ENCODE results near the gene ZRANB1.

Gene ZRANB1

GRCh38 chr10:124996127-124996853, 54.4 kb downstream of the ZRANB1 start:
- no peak for DNase-seq

- no peak for DNase-seq
Measured at GRCh38 chr10:124996854-124997215, 54.9 kb downstream of the ZRANB1 start.

DNA sequence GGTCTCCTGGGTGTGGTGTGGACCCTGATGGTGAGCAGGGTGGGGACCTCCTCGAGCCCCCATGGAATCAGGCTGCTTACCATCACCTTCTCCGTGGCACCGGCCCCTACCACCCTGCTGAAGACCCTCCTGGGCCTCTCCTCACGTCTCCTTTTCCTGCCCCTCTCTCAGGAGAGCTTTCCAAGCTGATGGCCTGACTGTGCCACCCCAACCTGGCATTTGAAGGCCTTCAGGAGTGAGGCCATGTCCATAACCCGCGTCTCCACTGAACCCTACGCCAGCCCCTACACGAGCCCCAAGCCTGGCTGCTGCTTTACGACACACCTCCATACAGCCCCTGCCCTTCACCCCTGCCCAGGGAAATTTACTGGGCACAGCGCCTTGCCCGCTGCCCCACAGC, 55.4 kb downstream of the ZRANB1 start:
- no peak for DNase-seq

DNA sequence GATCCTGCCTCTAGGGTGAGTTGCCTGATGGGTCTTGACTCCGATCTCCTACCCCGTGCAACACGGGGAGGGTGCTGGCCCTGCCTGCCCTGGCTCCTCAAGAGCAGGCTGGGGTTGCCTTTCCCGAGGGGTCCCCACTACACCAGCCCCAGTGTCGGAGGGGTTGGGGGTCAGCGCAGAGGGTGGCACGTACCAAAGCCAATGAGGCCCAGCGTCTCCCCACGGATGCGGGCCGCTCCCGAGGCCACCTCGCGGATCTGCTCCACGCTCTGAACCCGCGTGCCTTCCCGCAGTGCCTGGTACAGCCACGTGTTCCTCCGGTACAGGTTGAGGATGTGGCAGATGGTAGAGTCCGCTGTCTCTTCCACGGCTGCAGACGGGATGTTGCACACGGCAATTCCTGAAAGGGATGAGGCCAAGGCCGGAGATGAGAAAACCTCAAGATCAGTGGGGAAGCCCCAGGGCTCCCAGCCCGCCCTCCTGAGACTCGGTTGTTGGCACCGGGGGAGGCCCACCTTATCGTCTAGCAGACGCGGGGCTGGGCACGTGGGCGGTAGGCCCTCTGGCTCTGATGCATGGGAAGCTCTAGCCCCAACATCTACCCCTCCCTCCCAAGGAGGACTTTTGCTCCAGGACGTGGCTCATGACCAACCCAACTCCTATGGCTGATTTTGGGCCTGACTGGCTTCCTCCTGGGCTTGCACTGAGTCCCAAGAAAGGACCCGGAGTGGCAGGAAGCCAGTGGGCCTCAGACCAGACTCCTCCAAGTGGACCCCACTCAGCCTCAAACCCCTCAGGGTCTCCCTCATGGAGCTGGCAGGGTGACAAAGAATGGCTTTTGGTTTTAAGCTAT, 56.1 kb downstream of the ZRANB1 start:
- DNase-seq: peak; percentile 49

DNA sequence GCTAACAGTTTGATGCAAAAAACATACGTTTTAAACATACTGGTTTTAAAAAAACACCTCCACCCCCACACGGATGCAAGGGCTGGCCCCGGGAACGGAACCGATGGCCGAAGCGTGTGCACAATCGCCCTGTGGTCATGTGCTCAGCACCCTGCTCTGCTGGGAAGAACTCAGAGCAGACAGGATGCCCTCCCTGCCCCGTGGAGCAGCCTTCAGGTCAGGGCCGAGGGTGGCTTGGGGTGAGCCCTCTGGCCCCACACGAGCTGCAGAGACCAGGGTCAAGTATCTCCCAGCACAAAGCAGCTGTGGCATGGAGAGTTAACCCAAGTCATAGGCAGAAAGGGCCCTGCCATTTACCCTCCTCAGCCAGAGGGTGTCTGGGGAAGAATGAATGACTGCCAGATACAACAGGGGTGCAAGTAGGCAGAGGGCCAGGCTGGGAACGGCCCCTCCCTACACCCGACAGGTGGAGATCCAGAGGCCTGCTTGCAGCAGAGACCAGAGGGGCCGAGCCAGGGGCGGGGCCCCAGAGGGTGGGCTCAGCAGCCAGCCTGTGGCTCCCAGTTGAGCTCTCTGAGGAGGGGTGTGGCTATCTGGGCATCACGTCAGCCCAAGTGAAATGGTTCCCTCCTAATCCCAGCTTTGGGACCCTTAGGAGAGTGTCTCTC, 56.8 kb downstream of the ZRANB1 start:
- DNase-seq: no peak

DNA sequence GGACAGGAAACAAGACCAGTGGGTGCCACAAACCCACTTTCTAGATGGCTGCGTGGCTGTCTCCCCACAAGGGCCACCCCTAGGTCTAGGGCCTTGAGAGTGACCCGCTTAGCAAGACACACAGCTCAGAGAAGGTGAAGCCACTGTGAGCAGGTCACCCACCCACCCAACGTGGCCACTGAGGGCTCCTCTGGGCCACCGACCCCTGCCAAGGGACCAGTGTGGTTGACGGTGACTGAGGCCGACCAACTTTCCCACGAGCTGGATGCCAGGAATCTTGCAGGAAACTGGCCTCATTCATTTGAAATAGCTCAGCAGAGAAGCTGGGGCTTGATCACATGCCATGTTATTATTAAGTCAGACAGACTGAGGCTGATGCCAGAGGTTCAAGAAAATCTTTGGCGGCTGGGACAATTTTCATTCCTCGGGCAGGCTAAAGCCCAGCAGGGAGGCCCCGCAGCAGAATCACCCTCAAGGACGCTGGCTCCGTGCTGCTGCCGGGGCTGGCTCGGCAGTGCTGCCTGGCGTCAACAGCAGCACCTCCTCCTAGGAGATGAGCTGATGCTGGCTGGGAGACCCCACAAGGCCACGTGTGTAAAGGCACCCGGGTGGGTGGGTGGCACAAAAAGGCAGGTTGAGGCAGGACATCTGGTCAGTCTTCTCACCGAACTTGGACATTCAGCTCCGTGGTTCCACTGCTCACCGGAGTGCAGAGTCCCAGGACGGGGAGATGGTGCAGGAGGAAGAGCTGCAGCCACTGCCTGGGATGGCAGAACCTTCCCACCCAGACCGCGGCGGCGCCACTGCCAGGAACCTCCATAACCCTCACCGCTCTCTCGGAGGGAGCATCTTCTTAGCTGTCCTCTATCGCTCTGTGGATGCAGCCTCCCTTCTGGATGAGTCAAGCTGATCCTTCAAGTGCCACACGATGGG, 57.8 kb downstream of the ZRANB1 start:
- no peak for DNase-seq

DNA sequence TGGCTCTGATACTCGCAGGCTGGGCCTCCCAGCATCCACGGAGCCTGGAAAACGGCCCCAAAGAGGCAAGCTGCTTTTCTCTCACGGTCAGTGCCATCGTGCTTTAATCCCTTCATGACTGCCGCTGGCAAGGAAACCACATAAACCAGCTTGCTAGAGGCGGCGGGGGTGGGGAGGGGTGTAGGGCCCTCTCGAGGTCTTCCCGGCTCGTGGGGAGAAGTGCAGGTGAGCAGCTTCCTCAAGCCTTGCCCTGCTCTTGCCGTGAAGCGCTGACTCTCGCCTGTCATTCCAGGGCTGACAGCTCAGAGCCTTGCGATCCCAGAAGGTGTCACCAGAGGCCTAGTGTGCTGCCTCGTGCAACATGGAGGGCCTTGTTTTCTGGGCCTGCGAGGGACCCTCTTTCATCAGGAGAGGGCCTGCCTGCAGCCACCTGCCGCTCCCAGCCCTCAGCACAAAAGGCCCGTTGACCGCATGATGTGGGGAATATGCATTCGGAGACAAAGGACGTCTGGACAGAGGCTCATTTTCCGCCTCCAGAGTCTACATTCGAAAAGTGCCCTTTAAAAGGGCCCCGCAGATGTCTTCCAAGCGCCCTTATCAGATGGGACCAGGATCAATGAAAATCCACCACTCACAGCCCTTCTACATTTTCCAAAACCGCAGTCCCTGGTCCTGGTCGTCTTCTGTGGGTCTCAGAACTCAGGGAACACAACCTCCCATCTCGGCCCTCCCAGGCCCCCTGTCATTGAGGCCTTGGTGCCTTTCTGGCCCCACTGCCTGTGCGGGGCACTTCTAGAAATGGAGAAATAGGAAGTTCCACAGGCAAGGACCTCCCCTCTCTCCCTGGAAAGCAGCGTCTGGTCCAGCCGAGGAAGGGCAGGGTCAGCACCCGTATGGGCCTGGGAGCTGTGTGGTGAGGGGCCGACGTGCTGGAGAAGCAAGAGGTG, 58.7 kb downstream of the ZRANB1 start:
- no peak for DNase-seq

DNA sequence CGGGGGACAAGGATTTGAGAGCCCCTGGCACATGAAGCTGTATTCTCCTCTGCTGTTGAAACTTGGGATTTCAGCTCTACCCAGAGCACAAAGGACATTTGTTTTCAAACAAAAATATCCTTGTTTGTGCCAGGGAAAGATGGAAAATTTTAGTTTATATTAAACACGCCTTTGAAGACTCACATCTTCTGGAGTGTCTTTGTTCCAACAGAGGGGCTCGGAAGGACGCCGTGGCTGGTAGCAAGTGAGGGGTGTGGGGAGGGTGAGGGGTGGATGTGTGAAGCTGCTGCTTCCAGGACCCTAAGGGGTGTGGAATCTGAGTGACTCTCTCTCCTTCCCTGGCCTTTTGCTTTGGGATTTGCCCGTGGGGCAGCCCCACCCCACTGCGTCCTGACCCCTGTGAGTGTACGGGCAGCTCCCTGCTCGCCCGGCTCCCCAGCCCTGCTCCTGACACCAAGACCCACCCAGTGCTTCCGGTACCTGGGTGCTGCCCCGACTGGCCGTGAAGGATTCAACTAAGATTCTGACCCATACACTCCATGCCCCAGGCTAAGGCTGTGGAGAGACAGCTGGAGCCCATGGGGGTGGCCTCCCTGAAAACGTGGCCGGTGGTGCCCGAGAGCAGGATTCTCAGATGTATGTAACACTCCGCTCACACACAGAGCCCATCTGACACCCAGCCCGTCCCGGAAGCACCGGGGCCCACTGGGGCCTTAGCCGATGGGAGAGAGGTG, 59.6 kb downstream of the ZRANB1 start:
- DNase-seq: no peak

- no peak for DNase-seq
Measured at GRCh38 chr10:125002047-125002422, 60.1 kb downstream of the ZRANB1 start.

DNA sequence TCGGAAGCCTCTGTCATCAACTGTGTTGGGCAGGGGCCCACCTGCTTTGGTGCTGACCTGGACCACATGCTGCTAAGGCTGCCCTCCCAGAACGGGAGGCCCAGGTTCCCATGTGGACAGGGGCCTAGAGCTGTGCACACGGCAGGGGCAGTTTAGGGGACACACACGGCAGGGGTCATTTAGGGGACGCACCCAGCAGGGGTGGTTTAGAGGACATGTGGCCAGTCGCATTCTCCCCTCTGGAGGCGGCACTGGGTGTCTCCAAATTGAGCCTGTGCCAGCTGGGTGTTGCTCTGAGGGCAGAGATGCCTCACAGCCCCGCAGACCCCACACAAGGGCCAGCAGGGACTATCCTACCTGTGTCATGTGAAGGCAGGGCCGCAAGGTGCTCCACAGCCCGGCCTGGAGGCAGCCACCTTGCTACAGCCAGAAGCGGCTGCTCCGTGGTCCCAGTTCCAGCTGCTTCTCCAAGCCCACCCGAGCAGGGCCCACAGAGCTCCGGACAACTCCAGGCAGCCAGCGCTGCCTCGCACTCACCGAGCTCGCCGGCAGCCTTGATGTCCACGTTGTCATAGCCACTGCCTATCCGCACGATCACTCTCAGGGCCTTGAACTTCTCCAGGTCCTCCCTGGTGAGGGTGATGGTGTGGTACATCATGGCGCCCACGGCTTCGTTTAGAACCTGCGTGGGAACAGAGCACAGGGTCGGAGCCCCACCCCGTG, 60.7 kb downstream of the ZRANB1 start:
- DNase-seq: no peak

GRCh38 chr10:125003146-125003900, 61.4 kb downstream of the ZRANB1 start:
- no peak for DNase-seq

GRCh38 chr10:125003901-125004467, 62.1 kb downstream of the ZRANB1 start:
- no peak for DNase-seq

- no peak for DNase-seq
Measured at GRCh38 chr10:125004571-125005311, 62.8 kb downstream of the ZRANB1 start.

DNA sequence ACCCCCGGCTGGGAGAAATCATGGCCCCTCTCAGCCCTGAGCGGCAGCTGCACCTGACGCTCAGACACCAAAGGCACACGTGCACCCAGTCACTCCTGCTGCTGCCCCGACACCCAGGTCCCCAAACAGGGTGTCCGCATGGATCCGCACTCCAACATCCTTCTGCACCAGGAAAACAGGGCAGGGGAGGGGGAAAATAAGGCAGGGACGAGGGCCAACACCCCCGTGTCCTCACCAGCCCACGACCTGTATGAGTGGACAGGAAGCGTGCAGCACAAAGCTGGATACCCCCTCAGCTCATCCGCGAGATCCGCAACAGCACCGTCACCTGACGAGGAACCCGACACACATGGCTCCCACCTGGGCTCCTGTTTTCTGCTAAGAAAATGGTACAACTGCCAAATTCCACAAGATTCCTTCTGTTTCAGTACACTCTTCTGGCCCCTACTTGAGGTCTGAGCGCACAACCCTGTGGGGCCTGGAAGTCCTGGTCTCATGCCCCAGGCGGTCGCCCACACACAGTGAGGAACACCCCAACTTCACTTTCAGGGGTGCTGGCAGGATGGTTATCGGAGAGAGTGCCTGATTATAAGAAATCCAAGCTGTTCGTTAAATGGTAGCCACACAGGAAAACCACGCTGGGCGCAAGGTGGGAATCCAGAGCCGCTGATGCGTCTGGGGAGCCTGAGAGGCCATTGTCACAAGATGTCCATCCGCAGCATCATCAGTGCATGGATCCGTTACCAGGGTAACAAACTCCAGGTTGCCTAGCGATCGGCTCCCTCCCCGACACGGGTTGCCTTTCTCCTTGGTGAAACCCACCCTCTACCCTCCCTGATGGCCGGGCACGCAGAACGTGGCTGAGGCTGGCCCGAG, 63.6 kb downstream of the ZRANB1 start:
- DNase-seq: no peak

DNA sequence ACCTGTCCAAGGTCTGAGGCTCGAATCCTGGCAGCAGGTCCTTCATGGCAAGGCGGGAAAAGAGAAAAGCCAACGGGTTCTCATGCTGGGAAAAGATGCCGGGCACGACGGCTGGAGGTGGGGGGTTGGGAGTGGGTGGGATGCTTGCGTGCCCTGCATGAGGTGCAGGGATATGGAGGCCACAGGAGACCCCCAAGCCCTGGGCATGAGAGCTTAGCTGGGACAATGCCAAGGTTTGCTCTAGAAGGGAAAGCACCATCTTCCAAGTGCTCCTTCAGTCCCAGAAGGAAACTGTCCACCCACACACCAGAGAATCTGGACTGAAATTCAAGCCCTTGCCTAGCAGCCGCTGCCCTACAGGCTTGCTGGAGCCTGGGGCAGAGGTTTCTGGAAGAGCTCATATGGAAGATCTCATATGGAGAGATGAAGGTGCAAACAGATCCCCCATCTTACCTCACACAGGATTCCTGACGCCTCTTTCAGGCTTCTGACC, 64.3 kb downstream of the ZRANB1 start:
- DNase-seq: no peak

DNA sequence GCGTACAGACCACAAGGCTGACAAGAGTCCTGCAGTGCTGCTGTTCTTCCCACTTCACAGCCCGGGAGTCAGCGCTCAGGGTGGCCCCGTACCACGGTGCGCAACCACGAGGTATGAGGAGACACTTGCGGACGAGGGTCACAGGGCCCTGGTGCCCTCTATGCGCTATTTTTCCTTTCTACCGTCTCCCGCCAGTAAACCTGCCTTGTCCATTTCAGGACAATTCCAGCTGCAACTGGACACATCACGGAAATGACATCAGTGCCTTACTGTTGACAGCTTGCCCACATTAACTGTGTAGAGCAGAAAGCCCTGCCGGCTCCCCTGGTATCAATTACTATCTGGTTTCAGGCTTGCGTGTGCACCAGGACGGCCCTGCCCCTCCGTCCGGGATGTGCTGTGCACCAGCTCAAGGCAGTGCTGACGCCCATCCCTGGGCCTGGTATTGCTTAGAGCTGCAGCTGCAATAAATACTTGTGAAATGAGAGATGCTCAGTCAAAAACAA, 65.1 kb downstream of the ZRANB1 start:
- no peak for DNase-seq

DNA sequence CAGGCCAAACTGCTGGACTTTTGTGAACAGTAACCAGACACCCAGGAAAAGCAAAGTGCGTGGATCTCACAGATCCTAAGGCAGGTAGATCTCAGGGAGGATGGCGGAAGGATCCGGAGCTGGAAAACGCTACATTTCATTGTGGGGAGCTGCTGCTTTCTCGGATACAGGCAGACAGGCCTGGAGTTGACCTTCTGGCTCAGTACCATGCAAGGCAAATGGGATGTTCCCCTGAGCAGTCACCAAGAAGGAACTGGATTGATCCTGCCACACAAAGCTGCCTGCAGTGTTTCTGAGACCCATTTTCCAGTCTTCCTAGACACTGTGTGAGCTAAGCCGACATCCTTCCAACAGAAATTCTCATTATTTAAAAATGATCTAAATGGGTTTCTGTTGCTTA, 65.5 kb downstream of the ZRANB1 start:
- DNase-seq: no peak

Data from hematopoietic multipotent progenitor cell treated with erythropoietin and hydrocortisone succinate and interleukin-3 and kit ligand, for 8 days (in vitro differentiated cells).